Left colon (tissue), 2 donors: ENCODE data around the gene P2RY12. TPM values are rescaled to one million over a fixed set of nuclear protein-coding genes. Genes with fewer than 3 reads are reported as not detected.
"Not testable (repeated sequence)": the region's sequence is repeated elsewhere in the genome, so short reads cannot be mapped to it uniquely, and the experiment has no call there.

ENCODE experiments used
- ATAC-seq: fragments of 200-7000 bp; cut with Tn5 transposase; one replicate; pipeline ENCODE4 v1.9.1; 2020; ENCODE audit warnings: mild to moderate bottlenecking, moderate library complexity
- DNase-seq, 2 donors: peaks; one replicate each; pipeline ENCODE4 v3.0.0-alpha.2; 2020
- intact Hi-C, 2 donors: fragments of 100-400 bp; cut with DNase I in 1 of 2; cut with micrococcal nuclease in 1 of 2; formaldehyde crosslinking; loops; one replicate each; pipeline versions ENCODE4 v1.11.2 to v1.14.0; 2022; cut with DNase I, micrococcal nuclease
- total RNA-seq, 2 donors: library from RNA; stranded (reverse); fragmentation: NEBNext Ultra II Directional; extraction: Animal tissue kit (Norgen Biotek cat#: 25700); gene quantifications; one replicate each; pipeline ENCODE4 v1.2.1, GENCODE V29; 2021
- donor health status: DM: no; HTN: no; CAD: no.
- donor health status: DM: yes; HTN: yes; CAD: no.

The P2RY12 gene
- total RNA-seq, 2 donors from 2014 or later, result 0.37 to 0.92 TPM

DNA sequence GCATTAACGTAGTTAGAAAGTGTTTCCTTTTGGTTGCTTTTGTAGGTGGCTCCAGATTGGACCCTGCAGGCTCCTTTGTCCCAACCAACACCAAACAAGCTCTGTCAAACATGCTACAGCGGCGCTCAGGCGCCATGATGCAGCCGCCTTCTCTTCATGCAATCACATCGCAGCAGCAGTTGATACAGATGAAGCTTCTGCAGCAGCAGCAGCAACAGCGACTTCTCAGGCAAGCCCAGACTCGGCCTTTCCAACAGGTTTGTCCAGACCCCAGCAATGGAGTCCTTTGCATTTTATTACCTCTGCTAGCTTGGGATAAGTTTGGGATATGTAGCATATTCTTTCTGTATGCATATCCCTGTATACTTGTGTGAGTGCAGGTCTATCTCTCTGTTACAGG, 10.1 kb upstream of the P2RY12 start:
- intact Hi-C loops, result no loop called here
- no peak for DNase-seq
- ATAC-seq, result no peak

DNA sequence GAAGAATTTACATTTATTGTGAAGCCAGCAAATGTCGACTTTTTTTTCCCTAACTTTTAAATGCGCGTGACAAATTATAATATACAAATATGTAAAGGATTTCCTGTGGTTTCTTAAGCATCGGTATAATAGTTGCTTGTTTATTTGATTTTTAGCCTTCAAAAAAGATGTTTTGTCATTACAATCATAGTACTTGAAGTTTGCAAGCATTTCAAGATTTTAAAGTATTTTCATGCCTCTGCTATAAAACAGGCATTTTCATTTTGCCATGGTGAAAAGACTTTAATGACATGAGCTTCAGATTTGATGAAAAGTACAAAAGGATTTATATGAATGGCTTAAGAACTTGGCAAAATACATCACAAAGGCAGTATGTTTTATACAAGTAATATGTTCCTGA, 9.4 kb upstream of the P2RY12 start:
- ATAC-seq (no peak), DNase-seq (no peak)
- intact Hi-C loops, result no loop called here

DNA sequence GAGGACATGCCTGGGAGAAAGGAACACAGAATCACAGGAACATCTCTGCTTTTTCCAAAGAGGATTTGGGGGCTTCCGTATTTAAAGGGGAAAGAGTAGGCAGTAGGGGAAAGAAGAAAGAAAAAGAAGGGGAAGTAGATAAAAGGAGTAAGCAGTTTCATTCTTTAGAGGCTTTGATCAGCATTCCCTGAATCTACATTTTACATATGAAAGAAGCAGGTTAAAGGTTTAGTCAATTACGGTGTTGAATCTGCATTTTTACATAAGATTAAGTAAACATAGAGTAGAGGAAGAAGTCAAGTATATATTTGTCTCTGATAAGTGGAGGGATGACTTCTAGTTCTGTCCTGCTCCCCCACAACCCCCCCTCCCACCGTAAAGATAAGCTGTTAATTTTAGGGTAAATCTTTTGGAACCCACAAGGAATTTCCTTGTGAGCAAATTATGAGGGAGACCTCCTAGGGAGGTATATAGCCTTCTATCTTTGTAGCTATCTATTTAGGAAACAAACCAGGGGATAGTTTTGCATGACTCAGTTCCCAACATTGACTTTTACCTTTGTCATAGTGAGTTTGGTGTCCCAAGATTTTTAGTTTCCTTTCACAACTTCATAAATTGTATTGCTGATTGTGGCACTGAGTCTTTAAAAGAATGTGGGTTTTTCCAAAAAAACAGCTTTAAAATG, 8.7 kb upstream of the P2RY12 start:
- ATAC-seq (no peak), DNase-seq (no peak)
- intact Hi-C loops, result no loop called here

DNA sequence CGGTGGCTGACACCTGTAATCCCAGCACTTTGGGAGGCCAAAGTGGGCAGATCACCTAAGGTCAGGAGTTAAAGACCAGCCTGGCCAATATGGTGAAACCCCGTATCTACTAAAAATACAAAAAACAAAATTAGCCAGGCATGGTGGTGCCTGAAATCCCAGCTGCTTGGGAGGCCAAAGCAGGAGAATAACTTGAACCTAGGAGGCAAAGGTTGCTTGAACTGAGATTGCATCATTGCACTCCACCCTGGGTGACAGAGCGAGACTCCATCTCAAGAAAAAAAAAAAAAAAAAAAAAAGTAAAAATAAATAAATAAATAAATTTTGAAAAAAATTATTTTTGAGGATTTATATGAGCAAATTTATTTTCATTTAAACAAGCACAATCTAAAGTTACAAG, 7.6 kb upstream of the P2RY12 start:
- DNase-seq, intact Hi-C loops: not testable (repeated sequence)
- ATAC-seq, result peak; percentile 46

DNA sequence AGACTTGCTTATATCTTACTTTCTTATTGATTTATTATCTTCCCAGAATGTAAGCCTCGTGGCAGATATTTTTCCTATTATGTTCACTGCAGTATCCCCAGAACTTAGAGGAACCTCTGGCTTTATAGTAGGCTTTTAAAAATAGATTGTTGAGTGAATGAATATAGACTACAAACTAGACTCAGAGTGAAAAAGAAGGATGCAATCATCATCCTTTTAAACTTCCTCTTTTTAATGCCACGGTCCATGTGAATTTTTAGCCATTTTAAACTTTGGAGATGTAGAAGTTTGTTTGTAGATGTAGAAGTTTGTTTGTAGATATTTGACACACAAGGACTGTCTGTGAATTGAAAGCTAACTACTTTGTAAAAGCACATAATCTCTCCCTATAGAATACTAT, 7.2 kb upstream of the P2RY12 start:
- DNase-seq (no peak), ATAC-seq (no peak)
- intact Hi-C loops, result no loop called here

DNA sequence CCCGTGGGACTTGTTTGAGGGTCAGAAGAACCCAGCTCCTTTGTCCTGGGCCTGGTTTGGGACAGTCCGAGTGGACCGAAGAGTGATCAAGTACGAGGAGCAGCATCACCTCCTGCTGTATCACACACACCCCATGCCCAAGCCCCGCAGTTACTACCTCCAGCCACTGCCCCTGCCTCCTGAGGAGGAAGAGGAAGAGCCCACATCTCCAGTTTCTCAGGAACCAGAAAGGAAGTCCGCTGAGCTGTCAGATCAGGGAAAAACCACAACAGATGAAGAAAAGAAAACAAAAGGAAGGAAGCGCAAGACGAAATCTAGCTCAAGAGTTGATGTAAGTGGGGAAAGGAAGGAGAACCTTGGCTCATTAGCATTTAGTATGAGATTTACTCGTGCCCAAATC, 3.3 kb upstream of the P2RY12 start:
- DNase-seq (peak in 1 of 2 donors; percentile 8), ATAC-seq (no peak)
- intact Hi-C loops, result no loop called here

DNA sequence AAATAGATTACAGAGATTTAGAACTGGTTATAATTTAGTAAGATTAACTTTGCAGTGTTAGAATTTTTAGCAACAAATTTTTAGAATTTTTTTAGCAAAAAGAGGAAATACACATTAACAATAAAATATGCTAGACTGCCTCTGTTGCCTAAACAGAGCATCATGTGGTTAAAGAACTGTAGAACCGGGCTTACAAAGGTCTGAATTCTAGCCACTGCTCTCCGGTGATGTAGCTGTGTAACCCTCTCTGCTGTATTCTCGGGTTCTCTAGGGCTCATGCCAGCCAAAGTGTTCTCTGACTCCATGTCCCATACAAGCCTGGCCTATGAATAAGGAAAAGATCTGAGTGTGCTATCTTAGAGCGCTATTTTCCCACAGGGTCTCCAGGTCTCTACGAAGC, 2.9 kb upstream of the P2RY12 start:
- intact Hi-C loops, result no loop called here

DNA sequence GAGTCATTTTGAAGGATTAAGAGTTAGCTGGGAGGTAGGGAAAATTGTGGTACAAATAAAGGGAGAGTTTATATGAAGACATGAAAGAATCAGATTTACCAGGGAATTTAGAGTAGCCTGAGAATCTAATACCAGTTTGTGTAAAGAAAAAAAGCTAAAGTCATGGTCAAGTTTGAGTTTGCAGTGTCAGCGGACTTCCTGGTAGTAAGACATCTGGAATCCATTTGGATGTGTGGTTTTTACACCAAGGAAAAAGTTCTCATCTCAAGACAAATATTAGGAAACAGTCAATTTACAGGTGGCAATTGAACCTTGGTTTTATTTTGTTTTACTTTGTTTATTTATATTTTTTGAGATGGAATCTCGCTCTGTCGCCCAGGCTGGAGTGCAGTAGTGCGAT, 1.5 kb upstream of the P2RY12 start:
- ATAC-seq (no peak), DNase-seq (no peak)
- intact Hi-C loops, result no loop called here

More for the DNA sequence above, 2.9 kb upstream of the P2RY12 start:
- no peak for ATAC-seq
- DNase-seq, result no peak

DNA sequence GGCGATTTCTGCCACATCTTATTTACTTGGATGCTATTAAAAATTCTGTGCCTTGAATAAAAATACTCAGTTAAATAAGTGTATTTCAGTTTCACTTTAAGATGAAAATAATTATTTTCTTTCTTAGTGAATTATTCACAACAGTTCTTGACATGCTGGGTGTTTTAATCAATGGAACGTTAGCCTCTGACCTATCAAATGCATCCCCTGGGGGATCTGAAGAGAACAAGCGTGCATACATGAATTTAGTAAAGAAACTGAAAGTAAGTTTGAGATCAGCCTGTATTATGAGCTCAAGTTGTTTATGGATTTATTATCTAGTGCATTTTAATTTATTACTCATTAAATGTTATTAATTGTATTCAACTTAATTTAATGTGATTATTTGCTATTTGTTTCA, 597 bp downstream of the P2RY12 start:
- DNase-seq, result no peak
- intact Hi-C loops, result no loop called here

DNA sequence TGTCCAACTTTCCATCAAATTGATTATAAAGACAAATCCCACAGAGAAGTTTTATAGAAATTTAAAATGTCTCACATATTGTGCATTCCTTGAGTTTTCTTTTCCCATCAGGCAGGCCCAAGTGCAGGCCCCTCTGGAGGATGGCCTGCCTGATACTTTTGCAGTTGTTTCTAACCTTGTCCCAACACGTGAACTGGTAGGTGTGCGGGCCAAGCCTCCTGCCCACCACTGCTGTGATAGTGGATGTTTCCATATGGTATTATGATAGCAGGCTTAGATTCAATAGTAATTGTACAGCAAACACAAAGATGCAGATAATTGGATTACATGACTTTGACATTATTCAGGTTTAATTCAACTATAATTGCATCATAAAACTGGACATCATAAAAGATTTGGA, 1.4 kb downstream of the P2RY12 start:
- ATAC-seq (peak; percentile 33), DNase-seq (peak in 1 of 2 donors; percentile 10)
- intact Hi-C loops, result no loop called here

More for the DNA sequence above, 597 bp downstream of the P2RY12 start:
- ATAC-seq, result no peak

DNA sequence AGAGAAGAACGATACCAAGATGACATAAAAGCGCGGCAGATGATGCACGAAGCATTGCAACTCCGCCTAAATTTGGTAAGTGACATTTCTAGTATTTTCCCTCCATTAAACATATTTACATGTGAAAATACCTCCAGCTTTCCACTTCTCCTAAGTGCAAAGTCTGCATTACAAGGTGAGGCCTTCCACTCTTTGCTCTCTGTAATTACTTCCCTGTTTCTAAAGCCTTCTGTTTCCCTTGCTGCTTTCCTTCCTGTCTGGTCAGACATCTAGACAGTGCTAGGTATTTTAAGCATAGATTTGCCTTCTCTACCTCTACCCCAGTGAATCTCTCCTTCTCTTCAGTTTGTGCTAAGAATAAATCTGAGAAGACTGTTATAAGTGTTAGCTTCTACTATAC, 1.9 kb downstream of the P2RY12 start:
- no peak for DNase-seq
- ATAC-seq, result peak; percentile 99
- intact Hi-C loops, result no loop called here

DNA sequence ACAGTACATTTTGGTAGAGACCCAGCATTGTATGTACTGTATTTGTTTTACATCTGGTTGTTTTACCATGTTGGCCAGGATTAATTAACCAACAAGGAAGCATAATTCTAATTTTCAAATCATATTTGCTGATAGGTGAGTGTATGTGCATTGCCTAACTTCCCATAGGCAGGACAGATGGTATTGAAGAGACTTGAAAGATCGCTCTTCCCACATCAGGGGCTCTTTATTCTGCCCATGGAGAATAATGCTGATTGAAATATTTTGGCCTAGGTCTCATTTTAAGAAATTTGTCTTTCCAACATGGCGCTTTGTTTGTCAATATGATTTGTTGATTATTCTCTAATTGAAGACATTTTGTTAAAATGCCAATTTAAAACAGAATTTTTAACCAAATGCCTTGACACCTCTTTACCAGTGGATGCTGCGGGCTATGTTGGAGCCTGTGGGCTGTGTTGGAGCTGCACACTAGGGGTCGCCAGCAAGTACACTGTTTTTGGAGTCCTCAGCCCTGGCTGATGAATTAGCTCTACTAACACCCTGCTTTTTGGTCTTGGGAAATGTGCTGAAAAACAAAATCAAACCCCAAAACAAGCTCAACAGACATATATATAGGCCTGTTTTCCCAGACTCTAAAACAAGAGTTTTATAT, 5.3 kb downstream of the P2RY12 start:
- ATAC-seq, result no peak
- intact Hi-C loops, result no loop called here
- DNase-seq, result peak in 1 of 2 donors; percentile 25

DNA sequence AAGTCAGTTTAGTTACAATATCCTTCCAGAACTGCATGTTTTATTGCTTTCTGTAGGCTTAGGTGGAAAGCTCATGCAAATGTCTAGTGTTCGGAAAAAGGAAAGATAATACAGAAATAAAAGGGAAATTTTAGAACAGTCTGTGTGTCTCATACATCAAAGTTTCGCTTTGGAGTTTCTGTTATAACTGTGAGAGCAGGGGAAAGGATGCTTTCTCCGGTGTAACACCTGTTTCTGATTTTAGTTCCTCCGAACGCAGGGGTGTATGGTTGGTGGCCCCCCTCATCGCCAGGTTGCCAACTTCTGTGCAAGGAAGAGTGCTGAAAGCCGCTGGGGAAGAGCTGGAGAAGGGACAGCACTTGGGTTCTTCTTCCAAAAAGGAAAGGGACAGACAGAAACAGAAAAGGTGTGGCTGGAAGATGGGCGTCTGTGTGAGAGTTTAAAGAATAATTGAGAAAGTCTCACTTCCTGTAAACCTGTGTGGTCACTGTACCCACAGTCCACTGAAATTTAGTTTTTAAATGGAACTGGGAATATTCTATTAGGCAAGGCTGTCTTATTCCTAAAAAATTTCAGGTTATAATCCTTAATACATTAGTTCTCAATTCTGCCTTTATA, 6.7 kb downstream of the P2RY12 start:
- DNase-seq (no peak), ATAC-seq (no peak)
- intact Hi-C loops, result no loop called here

DNA sequence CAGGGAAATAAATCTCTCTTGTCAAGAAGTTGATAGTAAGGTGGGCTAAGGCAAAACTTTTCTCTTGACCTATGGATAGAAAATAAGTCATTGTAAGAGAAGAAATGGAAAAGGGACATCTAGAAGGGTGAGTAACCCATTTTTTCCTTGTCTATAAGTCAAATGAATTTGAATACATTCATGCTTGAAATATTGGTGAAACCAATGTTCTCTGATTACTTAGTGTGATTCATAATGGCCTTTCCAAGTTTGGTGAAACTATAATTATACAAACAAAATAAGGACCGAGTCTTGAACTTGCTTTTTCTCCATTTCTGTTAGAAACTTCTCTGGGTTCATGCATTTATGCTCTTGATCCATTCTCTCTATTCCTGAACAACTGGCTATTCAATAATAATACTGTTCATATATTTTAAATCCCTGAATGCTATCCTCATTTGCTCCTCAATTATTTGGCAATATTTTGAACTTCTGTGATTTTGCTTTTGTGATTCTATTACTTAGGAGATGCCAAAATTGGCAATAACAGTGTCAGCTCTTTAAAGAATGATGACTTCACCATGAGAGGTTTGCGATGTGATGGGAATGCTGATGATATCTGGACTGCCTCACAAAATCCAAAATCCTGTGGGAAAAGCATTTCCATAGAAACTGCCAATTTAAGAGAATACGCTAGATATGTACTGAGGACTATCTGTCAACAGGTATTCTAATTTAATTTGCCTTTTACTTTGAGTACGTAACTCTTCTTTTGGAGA, 12.3 kb downstream of the P2RY12 start:
- ATAC-seq, result no peak
- no peak for DNase-seq
- intact Hi-C loops, result no loop called here

DNA sequence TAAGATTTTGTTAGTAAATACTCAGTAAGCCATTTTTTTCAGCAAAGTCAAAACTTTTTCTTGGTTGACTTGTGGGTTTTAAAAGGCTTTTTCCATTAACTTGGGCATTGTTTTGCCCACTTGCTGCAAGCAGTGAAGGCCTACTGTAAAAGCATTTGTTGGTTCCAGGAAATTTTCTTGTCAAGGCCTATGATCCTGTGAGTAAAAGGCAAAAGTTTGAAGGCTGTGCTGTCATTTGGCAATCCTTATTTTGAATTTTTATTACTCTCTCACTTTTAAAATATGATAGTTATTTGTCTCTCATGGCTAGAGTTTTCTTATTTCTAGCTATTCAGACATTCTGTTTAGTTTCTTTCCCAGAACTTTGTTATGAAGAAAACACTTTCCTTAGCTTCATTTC, 13.0 kb downstream of the P2RY12 start:
- intact Hi-C loops, result no loop called here
- ATAC-seq, result no peak

DNA sequence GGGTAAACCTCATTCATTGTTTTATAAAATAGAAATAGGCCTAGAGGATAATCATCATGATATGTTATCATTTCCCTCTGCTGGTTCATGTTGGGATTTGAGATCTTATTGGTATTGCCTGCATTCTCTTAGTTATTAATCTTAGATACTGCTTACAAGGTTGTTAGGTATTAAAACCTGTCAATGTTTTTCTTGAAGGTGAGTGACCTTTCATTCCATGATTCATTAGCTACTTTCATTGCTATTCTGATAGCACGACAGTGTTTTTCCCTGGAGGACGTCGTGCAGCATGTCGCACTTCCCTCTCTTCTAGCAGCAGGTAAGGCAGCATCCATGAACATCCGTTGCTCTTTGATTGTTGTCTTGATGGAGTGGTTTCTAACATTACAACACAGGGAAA, 17.1 kb downstream of the P2RY12 start:
- intact Hi-C loops, result no loop called here
- no peak for DNase-seq
- no peak for ATAC-seq

More for the DNA sequence above, 13.0 kb downstream of the P2RY12 start:
- no peak for DNase-seq

DNA sequence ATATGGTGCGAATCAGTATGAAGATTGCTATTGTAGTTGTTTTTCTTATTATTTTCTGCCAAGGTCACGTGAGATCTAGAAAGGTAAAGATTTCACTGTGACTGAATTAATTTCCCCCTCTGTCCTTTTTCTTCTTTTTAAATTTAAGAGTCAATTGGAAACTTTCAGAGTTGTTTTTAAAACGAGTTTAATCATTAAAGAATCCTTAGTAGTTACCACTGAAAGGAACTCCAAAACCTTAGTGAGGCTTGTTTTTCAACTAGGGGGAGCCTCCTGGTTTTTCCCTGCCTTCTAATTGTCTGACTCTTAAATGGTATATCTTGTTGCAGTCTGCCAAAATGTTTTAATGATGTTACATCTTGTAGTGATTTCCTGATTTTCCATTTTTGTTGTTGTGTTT, 17.6 kb downstream of the P2RY12 start:
- intact Hi-C loops, result no loop called here
- ATAC-seq, result no peak
- DNase-seq, result no peak

DNA sequence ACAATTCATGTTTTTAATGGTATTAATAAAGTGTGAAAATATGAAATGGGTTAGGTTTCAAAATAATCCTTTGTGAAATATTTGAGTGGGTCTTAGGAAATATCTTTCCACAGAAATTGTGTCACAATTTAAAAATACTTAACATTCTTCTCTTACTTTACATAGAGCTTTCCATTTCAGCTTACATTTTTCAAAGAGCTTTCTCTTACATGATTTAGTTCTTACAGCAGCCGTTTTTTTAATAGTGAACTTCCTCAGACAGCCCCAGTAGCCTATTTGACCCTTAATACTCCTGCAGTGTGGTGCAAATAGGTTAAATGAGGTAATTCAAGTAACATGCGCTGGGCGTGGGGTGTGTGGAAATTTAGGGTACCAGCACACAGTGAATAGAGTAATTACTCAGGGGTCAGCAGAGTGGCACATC, 21.8 kb downstream of the P2RY12 start:
- intact Hi-C loops, result no loop called here
- ATAC-seq (no peak), DNase-seq (no peak)

DNA sequence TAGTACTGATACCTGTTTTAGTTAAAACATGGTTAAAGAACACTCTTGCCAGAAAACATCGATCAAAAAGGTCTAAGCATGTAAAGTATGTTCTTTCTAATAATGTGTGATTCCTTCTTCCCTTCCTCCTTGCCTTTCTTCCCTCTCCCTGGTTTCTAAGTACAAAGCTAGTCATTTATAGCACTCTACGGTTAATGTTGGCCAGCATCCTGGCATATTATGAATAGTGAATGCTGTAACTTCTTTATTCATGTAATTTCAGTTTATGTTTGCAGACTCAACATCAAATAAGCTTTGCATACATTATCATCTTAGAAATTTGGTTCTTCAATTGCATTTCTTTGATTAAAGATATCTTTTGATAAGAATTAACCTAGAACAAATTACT, 27.1 kb downstream of the P2RY12 start:
- ATAC-seq, result no peak
- DNase-seq, result no peak
- intact Hi-C loops, result no loop called here
